Dermis microvascular lymphatic vessel endothelial cell (primary cell): Measurements from ENCODE around the gene TTC12. TPM values are rescaled to one million over a fixed set of nuclear protein-coding genes. Genes with fewer than 3 reads are reported as not detected.
A peak's percentile ranks its signal among the peaks of the same experiment; 100 is the strongest.

Source experiments
- DNase-seq, 2 donors: peaks; one replicate each; pipeline versions ENCODE4 v3.0.0 to v3.0.0-alpha.2; 2010; ENCODE audit warnings: low read depth in 2 of 2
- total RNA-seq: library from RNA; depleted of rRNA; stranded (reverse); fragments of >200 nt; gene quantifications from 2 replicates; pipeline ENCODE4 v1.2.1, GENCODE V29; 2014

TTC12 gene
- total RNA-seq, 1 donor from 2014 or later = 5.5 TPM

- no peak for DNase-seq
Measured at GRCh38 chr11:113329725-113330124, 15.3 kb downstream of the TTC12 start.

GRCh38 chr11:113331441-113331840 lies 17.1 kb downstream of the TTC12 start:
- DNase-seq = no peak

DNA sequence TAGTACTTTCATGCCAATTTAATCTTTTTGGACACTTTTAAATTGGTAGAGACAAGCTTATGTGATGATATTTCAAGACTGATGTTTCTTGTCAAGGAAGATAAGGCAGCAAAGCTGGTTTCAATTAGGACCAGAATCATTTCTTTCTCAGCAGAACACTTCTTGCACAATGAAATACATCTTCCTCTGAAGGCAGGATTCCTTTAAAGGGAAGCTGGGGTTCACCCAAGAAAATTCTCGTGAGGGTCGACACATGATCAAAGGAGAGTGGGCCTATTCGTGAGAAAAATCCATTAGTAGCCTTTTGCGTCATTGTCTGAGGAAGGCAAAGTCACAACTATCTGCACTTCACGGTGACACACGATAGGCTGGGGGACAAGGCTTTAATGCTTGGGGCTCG lies 17.6 kb downstream of the TTC12 start:
- DNase-seq = no peak

DNA sequence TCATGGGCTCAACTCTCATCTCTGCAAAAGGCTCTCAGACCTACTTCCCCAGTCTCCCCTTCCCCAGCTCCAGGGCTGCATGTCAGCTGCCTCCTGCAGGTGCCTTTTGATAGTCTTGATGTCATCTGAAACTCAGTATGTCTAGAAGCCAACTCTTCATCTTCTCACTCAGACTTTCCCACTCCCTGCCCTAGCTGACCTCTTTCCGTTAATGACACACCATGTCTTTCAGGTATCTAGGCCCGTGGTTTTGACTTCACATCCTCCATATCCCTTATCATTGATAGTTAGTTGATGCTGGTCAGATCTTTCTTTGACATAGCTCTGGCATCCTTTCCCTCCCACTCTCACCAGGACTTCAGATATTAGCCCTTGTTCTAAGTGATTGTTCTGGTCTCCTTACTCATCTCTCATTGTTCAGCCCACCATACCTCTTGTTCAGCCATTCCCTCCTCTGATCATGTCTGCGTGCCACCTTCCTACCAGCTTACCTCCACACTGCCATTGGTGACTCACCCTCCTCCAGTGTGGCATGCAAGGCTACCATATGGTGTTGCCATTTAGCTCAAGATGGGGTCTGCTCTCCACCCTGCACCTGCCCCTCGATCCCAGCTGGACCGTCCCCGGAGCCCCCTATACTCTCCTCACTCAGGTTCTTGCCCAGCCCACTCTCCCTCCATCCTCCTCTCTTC lies 18.4 kb downstream of the TTC12 start:
- no peak for DNase-seq

- no peak for DNase-seq
Measured at GRCh38 chr11:113334183-113334582, 19.8 kb downstream of the TTC12 start.

GRCh38 chr11:113338730-113339129 lies 24.3 kb downstream of the TTC12 start:
- DNase-seq = no peak

DNA sequence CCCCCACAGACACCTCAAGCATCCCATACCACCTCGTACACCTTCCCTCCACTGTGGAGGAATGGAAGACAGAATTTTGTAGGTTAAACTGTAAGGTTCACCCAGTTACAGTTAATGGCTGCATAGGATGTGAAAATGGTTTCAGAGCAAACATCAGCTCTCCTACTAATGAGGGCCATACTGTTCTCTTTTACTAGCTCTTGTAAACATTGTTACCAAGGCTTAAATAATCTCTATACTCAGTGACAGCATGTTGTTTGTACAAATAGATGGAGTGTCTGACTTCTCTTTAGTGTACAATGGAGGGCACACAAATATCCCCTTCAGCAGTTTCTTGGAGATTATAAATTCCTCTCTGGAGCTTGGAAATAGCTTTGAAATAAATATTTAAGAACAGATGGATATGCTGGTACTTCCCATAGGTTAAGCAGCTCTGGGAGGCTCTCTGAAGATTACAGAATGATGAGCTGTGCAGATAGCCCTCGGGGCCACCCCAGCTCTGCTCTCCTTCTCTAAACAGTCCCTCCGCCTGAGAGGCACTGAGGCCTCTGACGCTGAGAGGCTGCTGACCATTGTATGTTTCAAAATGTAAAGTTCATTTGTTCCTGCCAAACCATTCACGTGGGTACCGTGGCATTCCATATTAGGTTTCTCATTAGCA lies 25.7 kb downstream of the TTC12 start:
- no peak for DNase-seq

- DNase-seq = peak; percentile 30 to 40
Measured at GRCh38 chr11:113341388-113342165, 27.2 kb downstream of the TTC12 start.

DNA sequence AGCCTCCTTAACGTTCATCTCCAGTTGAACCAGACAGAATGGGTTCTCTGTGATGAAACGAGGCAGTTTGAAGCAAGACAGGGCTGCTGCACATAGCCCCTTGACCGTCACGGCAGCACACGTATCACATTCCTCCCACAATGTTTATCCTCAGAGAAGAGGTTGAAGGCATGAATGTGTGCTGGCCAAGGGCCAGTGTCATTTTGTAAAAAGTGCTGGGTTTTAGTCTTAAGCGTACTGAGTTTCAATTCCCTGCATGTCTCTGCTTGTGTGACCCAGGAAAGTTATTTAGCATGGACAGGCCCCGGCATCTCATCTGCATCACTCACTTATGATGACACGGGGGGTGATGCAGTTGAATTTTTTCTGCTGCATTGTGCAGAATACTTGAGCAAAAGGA lies 31.6 kb downstream of the TTC12 start:
- DNase-seq = no peak

GRCh38 chr11:113349528-113349927 lies 35.1 kb downstream of the TTC12 start:
- no peak for DNase-seq

GRCh38 chr11:113350336-113351067 lies 36.1 kb downstream of the TTC12 start:
- no peak for DNase-seq

DNA sequence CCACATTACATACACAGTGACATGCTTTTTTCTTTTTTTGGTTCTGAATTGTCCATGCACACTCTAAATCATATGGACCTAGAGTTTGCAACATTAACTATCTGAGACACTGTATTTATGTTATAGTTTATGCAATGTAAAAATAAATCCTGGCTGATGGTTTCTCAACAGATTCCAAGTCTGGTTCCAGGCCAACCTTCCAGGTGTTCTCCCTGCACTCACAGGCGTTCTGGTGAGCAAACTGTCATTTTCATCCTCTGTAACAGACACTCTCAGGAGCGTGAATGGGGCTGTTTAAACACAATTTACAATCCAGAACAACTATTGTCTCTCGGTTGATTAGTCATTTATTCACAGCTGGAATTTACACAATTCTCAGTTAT lies 36.7 kb downstream of the TTC12 start:
- DNase-seq = no peak

DNA sequence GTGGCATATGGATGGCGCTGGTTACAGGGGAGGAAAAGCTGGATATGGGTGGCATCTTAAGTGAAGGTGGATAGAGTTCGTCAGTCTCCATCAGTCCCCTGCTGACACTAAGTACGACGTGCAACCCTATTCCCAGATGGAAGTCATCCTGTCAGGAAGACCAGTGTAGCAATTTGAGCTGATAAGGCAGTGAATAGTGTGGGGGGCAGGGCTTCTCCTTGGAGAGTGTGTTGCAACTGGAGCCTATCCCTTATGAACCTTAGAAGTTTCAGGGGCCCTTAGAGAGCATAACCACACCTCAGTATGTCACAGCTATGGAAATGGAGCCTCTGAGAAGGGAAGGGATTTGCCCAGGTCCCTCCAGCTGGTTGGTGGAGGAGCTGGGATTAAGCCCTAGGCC lies 37.1 kb downstream of the TTC12 start:
- DNase-seq = no peak

DNA sequence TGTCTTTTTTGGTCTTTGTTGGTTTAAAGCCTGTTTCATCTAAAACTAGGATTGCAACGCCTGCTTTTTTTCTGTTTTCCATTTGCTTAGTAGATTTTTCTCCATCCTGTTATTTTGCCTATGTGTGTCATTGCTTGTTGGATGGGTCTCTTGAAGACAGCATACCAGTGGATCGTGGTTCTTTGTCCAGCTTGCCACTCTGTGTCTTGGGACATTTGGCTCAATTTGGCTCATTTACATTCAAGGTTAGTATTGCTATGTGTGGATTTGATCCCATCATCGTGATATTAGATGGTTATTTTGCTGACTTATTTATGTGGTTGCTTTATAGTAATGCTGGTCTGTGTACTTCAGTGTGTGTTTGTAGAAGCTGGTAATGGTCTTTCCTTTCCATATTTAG lies 41.8 kb downstream of the TTC12 start:
- DNase-seq = no peak

- no peak for DNase-seq
Measured at GRCh38 chr11:113363406-113363805, 49.0 kb downstream of the TTC12 start.

- DNase-seq = no peak
Measured at GRCh38 chr11:113363996-113364641, 49.7 kb downstream of the TTC12 start.

DNA sequence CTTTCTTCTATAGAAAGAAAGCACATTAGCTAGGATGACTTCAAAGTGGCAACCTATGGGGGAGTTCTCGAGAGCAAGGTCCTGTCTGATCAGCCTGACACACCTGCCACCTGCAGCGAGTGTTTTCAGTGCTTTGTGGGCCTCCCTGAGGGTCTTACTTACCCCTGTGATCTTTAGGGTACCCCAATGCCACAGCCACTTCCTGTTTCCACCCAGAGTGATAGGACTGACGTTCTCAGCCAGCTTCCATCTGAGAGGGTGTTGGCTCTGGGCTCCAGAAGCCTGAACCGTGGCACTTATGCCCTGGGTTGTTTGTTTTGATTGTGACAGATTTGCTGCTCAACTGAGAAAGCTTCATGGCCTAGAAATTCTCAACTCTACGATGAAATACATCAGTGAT lies 51.5 kb downstream of the TTC12 start:
- no peak for DNase-seq

DNA sequence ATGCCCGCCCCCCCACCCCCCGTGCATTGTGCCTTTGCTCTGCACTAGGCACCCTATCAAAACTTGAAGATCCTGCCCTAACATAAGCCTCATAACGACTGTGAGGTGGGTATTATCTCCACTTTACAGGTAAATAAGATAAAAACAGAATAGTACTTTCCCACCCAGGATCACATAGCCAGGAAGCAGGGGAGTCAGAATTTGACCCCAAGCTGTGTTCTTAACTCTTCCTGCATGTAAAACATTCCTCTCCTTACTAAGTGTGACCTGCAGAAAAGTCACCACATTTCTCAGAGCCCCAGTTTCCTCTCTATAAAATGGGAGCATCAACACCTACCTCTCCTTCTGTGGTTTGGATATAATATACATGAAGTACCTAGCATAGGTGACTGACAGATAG lies 55.0 kb downstream of the TTC12 start:
- DNase-seq = no peak

- no peak for DNase-seq
Measured at GRCh38 chr11:113370634-113371033, 56.3 kb downstream of the TTC12 start.

- DNase-seq = no peak
Measured at GRCh38 chr11:113372309-113372708, 57.9 kb downstream of the TTC12 start.

GRCh38 chr11:113373306-113373705 lies 58.9 kb downstream of the TTC12 start:
- DNase-seq = no peak
